Body of pancreas (tissue), 4 donors: Measurements from ENCODE around the gene DOCK4.

Experiments
- CTCF ChIP-seq, 7 experiments: fragments of 450-650 bp in 4 of 7; fragments of 200-600 bp in 3 of 7; sonication (generic) in 3 of 7; IDR thresholded peaks; one replicate each; pipeline ENCODE4 v1.5.1; 2016 to 2019; ENCODE audit warnings: antibody characterized with exemption in 7 of 7
- POLR2A ChIP-seq, 3 donors: fragments of 450-650 bp; IDR thresholded peaks; one replicate each; pipeline ENCODE4 v1.6.1; 2016; ENCODE audit warnings: antibody characterized with exemption in 3 of 3, mild to moderate bottlenecking in 2 of 3

GRCh38 chr7:112160130-112160770 lies 45.9 kb downstream of the DOCK4 start:
- no peak for TF ChIP-seq CTCF (IDR thresholded peaks at IDR 0.05)
- no peak for TF ChIP-seq POLR2A (IDR thresholded peaks at IDR 0.05)
